HG02642 (cell line): ENCODE data around the gene TLDC2.
A peak's percentile ranks its signal among the peaks of the same experiment; 100 is the strongest.

Experiments used
- ATAC-seq: cut with Tn5 transposase; IDR thresholded peaks from one replicate; pipeline ENCODE4 v1.9.1; 2021; ENCODE audit warnings: mild to moderate bottlenecking; ENCODE audit not compliant: unreplicated experiment, poor library complexity

Gene TLDC2

DNA sequence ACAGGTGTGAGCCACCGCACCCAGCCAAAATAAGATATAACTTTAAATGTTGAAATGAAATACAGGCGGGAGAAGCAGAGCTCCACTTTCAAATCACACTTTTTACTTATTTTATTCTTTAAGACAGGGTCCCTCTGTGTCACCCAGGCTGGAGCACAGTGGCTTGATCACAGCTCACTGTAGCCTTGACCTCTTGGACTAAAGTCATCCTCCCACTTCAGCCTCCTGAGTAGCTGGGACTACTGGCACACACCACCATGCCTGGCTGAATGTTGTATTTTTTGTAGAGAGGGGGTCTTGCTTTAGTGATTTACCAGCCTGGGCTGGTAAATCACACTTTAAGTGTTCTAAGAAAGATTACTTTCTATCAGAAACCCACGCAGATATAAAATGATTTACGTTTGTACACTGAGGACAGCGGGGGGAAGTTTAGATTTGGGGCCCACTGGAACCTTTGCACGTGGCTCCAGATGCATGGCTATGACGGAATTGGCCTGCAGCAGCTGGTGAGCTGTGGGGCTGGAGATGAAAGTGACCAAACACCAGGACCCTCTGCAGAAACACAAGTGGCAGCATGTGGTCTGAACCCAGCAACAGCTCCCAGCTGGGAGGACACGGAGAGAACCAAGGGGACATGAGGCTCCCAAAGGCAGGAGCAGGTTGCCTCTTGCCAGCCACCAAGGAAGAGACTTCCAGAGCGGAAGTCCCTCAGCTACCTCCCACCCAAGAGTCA lies 26.4 kb upstream of the TLDC2 start:
- no peak for ATAC-seq

DNA sequence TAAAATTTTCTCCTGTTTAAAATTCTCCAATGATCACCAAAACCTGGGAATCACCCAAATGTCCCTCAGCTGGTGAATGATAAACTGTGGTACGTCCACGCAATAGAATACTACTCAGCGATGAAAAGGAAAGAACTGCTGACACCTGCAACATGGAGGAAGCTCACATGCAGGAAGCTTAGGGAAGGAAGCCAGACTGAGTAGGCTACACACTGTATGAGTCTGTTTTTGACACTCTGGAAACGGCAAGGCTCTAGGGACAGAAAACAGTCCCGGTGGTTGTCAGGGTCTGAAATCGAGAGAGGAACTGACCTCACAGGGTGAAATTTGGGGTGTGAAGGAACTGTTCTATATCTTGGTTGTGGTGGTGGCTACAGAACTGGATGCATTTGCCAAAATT lies 25.2 kb upstream of the TLDC2 start:
- ATAC-seq, result no peak

DNA sequence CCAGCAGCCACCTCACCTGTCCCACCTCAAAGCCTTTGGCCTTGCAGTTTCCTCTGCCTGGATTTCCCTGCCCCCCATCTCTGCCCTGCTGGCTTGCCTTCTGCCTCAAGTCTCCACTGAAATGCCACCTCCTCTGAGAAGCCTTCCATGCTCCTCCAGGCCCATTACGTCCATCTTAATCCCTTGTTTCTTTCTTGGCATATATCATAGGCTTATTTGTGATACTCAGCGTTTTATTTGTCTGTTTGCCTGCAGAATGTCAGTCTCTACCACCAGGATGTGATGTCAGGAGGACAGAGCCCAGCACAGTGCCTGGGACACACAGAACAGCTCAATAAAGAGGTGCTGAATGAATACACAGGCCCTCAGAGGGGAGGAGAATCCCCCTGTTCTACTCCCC lies 24.4 kb upstream of the TLDC2 start:
- no peak for ATAC-seq

DNA sequence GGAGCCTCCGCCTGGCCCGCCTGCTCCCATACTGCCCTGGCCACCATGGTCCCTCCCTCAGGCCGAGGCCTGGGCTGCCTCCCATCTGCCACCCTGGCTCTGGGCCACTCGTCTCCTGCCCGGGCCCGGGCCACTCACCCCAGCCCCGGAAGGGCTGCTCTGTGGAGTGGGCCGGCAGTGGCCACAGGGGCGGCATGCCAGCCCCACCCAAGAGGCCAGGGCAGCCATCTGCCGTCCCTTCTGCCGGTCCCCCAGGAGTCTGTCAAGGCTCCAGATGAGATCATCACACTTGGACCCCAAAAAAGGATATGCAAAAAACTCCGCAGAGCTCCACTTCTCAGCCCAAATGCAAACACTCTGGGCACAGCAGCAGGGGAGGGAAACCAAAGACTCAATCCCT lies 23.8 kb upstream of the TLDC2 start:
- peak; percentile 39 for ATAC-seq

DNA sequence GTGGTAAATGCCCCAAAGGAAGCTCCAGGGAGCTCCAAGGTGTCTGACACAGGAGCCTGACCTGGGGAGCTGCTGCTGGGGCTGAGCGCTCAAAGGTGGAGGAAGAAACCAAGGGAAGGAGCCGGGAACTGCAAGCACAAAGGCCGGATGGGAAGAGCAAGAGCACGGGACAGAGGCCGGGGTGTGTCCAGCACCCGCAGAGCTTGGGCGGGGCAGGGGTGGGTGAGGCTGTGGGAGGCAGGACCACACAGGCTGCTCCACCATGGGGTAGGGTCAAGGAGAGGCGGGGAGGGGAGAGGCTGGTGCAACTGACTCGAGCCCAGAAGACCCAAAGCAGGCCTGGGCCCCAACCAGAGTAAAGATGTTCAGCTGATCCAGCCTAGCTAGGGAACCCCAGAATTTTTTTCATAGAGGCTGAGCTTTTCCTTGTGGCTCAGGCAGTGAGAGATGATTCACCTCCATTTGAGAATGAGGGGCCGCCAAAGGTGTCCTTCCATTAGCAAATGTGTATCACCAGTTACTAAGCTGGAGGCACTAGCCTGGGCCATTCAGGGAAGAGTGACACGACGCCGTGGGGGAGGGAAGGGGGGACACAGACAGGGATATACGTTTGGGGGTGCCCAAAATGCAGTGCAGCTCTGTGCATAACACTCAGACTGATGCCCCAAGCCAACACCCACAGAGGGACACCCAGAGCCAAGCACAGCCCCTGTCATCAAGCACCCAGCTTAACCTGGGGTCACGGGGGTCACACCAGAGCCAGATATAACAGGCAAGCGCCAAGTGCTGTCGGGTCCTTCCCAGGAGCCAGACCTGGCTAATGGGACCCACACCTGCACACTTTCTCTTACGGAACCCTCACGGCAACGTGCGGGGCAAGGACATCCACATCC lies 21.3 kb upstream of the TLDC2 start:
- ATAC-seq, result no peak

DNA sequence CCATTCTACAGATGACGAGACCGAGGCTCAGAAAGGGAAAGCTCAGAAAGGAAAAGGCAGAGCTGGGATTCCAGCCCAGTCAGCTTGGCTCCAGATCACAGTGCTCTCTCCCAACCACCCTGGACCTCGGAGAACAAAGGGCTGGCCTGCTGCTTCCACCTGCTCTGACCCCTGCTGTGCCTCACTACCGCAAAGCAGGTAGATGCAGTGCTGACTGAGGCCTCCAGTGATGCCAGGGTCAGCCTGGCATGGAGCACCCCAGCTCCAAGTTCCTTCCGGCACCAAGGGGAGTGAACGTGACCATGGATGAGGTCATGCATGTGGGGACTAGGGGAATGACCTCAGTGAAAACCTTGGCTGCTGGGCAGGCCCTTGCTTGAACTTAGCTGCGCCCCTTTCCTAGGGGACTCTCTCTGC lies 20.7 kb upstream of the TLDC2 start:
- ATAC-seq, result no peak

DNA sequence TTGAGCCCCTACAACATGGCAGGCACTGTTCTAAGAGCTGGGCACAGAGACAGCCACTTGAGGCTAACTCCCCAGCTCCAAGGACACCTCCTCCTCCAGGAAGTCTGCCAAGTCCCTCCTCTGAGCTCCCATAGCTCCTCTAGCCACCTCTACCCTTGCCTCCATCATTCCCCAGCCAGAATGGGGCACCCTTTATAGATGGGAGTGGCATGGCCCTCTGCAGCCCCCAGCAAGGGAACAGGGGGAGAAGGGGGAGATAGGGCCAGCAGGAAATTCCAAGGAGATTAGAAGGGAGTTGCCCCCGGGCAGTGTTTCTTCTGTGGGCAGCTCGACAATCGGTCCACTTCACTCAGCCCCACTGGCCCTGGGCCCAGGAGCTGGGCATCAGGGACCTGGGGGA lies 19.7 kb upstream of the TLDC2 start:
- no peak for ATAC-seq

DNA sequence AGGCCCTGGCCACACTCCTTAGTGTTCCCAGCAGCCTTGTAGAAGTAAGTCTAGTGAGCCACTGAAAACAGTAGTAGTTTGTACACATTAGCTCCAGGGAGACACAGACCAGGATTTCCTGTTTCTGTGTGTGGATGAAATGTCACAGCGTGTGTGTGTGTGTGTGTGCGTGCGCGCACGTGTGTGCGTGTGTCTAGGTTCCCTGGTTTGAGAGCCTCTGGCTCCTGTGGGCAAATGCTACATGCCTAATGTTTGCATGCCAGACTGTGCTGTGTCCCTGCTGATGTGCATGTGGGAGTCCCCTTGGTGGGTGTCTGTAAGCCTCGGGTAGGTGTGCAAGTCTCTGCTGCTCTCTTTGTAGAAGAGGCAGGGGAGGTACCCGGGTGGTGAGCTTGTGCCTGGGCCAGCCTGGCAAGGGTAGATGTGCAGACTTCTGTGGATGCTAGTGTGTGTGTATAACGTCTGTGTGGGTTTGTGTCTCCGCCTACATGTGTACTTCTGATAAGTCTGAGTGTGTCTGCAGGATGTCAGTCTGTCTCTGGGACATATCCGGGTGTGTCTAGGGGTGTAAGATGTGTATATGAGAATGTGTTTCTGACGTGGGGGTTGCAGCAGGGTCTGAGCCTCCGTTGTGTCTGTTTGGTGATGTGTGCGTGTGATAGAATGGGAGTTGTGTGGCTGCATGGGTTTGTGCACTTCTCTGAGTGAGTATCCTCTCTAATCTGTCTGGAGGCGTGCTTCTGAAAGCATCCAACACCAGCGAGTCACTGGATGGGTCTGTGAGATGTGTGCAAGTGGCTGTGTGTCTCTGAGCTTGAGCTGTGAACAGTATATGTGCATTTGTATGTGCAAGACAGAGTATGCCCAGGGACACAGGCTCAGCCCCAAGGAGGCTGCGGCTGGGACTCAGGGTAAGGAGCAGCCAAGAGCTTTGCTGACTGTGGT lies 19.0 kb upstream of the TLDC2 start:
- ATAC-seq, result no peak

DNA sequence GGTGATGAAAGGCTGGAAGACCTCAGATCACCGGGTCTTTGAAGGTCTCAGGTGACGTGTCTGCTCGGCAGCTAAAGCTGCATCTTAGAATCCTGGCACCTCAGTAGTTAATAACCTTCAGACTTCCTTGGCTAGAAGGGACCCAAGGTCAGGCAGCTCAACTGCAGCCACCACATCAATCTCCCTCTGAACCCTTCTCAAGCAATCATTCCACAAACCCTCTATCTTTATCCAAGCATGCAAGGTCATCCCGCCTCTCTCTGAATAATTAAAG lies 16.7 kb upstream of the TLDC2 start:
- no peak for ATAC-seq

DNA sequence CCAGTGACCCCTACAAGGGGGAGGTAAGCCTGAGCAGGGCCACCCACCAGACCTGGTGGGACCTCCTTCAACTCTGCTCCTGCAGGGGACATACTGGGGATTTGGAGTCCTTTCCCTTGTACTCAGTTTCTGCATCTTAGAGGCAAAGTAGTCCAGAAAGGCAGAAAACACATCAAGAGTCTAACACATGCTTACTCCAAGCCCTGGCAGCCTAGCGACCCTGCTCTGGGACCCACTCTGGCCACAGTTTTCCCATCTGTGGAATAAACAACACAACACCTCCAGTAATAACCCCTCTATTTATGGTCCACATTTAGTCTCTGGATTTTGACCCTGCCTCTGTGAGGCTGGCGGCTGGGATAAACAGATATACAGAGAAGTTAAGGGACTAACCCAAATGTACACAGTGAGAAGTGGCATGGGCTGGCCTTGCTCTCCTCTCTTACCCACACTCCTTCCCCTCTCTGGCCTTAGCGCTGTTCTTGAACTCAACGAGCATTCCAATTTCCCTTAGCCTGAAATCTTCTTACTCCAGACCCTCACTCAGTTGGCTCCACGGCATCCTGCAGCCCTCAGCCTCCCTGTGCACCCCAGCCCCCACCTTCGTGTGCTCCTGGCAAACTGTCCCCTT lies 16.1 kb upstream of the TLDC2 start:
- ATAC-seq, result no peak

DNA sequence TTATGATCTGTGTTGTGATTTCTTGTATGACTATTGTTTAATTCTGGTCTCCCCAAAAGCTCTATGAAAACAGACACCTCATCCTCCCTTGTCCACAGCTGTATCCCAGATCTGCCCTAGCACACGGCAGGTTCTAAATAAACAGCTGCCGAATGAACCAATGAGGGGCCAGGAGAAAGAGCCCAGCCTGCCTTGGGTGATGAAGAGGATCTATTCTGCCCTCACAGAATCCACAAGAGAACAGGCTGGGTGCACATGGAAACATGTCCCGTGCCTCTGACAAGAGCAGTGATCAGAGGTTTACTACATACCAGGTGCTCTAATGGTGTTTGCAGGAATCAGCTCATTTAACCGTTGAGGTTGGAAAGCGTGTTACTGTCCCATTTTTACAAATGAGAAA lies 15.6 kb upstream of the TLDC2 start:
- ATAC-seq, result no peak

DNA sequence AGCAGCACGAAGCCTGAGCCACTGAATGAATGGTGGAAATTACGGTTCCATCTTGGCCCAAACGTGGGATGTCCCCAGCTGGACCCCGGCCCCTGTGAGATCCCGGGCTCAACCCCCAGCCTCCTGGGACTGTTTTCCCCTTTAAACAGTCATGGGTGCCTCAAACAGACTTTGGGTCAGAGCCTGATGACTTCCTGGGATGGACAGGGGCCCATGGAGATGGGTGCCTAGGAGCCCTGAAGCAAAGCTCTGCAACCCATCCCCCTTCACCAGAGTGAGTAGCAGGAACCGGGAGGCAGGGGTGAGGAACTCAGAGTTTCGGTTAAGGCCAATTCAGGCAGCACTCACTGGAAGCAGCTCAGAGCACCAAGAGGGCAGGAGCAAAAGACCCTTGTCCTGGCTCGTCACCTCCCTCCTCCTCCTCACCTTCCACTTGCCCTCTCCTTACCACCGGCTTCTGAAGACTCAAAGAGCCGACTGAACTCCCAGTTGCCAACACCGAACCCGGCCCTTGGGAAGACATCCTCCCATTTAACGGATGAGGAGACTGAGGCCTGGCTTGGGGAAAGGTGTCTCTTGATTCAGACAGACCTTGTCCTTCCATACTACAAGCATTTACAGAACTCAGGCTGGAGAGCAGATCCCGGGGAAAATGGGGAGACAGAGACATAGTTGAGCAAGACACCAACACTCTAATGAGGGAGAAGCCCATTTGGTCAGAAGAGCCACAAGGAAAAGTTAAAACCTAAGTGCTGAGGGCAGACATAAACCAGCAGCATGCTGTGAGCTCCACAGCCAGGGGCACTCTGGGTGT lies 14.9 kb upstream of the TLDC2 start:
- ATAC-seq, result no peak

DNA sequence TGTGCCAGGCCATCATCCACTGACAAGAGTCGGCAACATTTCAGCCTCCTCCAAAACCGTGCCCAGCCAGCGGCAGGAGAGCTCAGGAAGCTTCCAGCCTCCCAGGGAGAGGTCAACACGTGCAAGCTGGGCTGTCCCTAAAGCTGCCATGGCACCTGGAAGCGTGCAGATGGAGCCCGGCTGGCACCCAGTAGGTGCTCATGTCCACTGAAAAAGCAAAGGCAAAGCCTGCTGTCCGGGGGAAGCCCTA lies 14.4 kb upstream of the TLDC2 start:
- ATAC-seq, result no peak

DNA sequence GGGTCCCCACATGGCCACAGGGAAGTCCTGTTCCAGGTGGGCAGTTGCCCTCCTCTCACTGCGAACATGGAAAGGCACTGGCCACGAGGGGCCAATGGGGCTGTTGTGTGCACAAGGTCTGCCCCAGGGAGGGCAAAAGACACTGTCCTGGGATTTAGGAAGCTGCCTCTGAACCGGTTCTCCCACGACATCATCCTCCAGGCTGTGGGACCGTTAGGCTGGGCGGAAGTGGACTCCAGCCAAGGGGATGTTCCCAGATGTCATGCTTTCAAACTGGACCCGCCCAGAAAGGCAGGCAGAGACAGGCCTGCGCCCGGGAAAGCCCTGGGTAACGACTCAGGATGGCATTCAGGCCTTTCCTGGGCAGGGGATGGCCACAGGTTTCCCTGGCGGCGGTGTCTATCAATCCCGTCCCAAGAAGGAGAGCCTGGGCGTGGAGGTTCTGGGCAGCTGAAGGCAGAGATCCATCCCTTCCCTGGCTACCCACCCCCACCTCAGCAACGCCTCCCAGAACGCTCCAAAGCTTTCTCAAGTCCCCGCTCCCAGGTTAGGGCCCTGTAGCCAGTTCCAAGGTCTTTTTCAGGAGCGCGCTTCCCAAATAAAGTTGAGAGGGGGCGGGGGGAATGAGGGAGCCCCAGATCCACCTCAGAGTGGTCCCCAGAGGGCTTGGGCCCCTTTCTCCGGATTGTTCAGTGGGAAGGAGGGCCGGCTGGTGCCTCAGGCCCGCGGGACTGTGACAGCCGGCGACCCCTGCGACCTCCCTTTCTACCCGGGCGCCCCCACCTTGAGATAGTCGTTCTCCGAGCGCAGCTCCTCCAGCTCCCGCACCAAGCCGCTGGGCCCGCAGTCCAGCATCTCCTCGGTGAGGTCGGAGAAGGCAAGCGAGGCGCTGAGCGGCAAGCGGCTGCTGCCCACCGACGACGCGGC lies 13.8 kb upstream of the TLDC2 start:
- no peak for ATAC-seq

DNA sequence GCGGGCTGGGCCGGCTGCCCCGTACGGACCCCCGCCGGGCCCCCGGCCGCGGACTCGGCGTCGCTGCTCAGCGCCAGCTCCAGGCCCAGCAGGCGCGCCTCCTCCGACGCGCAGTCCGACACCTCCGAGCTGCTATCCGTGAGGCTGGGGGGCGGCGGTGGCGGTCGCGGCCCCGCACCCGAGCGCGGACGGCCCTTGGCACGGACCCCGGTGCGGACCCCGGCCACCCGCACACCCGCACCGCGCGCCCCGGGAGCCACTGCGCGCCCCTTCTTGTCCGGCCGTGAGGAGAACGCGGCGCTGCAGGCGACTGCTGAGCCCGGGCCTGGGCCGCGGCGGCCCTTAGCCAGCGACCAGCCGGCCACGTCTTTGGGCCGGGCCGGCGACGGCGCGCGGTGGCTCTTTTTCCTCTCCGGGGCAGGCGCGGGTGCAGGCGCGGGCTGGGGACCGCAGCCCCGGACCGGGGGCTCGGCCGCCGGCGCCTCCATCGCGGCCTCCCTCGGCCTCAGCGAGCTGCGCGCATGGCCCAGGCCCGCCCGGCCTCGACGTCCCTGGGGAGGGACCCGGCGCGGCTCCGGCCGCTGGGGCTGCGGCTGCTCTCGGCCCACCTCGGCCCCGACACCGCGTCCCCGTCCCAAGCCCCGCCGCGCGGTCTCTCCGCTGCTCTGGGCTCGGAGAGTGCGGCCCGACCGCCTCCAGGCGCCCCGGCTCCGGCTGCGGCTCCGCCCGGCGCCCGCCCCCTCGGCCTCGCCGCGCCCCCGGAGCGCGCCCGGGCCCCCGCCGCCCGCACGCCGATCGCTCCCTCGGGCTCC lies 12.9 kb upstream of the TLDC2 start:
- peak; percentile 54 for ATAC-seq

DNA sequence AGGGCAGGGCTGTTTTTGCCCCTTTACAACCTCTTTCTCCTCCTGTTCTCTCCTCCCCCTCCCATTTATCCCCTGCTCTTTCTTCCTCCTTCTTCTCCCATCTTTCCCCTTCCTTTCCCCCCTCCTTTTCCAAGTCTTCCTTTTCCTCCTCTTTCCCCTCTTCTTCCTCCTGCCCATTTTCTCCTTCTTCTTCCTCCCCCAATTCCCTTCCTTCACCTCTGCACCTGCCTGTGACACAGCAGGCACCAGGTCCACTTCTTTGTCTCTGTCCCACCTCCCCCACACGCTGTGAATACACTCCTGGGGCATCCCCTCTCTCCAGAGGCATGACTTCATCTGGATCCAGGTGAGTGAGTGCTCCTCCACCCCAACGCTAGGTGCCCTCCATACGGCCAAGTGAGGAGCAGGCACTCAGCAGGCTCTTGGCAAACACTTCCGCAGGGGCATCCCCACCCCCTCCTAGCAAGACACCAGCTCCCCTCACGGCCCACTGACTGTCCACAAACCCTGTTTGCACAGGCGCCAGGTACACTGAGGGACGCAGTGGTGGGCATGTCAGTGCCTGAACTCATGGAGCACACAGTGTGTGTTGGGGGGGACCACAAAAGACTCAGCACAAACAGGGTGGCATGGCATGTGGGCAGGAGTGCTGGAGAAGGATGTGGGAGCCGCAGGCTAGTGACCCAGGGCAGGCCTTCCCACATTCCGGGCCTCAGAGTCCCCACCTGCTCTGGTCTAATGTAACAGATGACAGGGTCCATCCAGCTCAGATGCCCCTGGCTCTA lies 10.7 kb upstream of the TLDC2 start:
- no peak for ATAC-seq

DNA sequence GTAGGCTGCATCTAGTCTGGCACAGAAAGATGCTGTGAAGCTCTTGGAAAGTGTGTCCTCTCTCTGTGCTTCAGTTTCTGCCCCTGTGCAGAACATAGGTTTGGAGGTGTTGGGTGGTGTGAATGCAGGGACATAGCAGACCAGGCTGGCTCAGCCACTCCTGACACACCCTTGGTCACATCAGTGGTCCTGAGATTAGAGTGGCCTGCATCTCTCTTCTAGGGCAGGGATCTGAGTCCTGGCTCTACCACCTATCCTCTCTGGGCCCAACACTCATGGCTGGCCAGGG lies 10.1 kb upstream of the TLDC2 start:
- no peak for ATAC-seq

DNA sequence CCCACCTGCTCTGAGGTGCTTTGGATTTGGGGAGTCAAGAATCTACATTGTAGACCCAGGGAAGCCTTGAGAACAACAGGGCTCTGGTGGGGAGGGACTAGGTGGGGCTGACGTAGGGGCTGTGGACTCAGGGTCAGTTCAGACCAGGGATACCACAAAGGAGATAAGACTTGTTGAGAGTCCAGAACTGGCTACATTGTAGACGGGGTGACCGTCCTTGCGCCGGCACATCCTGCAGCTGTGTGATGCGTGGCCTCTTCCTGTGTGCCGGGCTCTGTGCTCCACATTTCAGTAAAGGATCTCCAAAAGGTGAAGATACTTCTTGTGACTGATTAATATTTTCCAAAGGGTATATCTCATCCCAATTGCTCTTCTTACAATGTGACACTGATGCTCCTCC lies 9.8 kb upstream of the TLDC2 start:
- ATAC-seq, result no peak
